ENCODE measurements around the gene ANKRD23.
A peak's percentile ranks its signal among the peaks of the same experiment; 100 is the strongest.
"Not testable (repeated sequence)": the region's sequence is repeated elsewhere in the genome, so short reads cannot be mapped to it uniquely, and the experiment has no call there.

Gene ANKRD23

DNA sequence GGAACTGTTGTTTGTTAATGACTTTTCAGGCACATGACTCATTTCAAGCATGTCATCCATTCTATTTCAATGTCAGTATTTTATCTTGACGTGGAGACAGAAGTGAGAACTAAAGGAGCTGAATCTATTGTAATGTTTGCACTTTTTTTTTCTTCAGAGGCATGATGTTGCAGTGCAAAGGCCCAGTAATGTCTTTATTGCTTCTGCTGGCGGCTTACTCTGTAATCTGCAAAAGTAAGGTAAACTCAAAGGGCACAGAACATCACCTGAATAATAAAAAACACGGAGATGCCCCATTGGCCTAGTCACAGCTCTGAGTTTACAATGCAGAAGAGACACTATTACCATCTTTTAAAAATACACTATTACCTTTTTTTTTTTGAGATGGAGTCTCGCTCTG, 30.2 kb downstream of the ANKRD23 start:
- no peak for DNase-seq

DNA sequence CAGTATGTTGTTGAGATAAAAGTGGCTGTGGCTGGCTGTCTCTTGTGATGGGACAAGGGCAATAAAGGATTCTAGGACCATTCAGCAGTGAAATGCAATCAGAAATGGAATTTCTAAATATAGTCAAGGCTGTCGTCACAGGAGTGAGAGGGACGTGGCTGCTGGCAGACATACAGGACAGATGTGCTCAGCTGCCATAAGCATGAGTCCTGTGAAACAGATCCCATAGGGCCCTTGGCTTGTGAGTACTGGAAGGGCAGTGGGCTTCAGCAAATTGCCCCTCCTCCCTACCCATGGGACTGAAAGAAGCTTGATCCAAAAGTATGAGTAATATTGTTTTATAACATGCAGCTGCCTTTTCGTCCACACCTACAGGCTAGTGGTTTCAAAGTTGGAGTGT, 31.9 kb downstream of the ANKRD23 start:
- no peak for DNase-seq

DNA sequence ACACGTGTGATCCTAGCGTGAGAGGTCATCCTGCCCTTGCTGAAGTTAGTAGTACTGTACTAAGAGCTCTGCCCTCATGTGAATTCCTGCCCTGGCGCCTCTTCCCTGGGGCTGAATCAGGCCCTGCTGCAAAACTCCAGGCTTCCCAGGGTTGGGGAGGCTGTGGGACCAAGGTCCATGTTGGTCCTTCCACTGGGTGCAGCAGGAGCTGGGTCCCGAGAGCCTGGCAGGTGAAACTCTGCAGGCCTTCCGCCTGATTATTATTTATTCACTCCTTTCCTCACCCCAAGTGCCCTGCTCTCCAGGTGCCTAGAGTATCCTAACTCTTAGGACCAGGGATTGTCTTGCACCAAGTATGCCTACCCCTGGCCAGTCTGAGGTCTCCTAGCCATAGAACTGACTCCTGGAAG, 33.0 kb downstream of the ANKRD23 start:
- DNase-seq: no peak

DNA sequence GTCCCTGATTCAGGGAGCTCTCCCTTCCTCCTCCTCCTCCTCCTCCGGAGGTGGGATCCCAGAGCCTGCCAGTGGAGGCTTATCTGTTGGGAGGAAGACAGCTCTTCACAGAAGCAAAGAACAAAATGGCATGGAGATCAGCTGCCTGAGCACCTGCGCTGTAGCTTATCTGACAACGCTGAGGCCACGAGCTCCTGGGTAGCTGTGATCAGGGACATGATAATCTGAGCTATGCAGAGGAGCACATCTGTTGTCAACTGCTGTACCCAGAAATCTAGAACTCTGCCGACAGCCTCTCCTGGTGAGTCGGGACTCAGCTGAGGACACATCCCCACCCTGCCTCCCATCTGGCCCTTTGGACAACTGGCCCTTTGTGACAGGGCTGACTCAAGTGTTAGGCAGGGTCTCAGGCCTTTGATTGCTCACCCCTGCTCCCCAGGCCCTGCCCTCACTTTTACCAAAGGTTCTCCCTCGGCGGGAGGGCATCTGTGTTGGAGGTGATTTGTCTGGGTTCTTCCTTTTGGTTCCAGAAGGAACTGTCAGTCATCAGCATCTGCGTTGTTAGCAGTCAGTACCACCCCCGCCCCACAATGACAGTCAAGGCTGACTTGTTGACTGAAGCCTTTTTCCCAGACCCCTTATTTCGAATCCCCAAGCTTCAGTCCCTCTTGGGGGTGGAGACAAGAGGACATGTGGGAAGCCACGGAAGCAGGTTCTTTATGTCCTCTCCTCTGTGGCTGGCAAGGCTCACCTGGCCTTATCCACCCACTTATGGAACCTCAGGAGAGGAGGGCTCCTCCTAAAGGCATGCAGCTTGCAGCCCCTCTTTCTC, 33.7 kb downstream of the ANKRD23 start:
- DNase-seq: no peak

DNA sequence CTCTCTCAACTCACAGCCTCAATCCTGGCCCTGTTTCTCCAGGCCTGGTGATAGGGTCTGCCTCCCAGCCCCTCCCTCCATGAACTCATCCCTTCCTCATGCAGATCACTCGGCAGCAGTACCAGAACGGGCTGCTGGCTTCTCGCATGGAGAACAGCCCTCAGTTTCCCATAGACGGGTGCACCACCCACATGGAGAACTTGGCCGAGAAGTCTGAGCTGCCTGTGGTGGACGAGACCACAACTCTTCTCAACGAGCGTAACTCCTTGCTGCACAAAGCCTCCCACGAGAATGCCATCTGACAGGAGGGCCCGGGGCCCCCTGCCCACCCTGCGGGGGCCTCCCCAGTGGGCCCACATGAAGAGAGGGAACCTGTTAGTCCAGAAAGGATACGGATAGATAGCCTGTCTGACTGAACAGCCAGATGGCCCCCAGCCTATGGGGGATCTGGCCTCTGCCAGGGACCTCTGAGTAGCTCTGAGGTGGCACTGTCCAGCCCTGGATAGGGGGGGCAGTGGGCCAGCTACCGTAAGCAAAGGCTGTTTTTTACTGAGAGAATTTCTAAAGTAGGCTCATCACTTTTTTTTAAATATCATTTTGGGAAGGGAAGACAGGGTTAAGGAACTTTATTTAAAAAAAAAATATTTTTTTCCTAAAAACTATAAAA, 34.5 kb downstream of the ANKRD23 start:
- DNase-seq: no peak

DNA sequence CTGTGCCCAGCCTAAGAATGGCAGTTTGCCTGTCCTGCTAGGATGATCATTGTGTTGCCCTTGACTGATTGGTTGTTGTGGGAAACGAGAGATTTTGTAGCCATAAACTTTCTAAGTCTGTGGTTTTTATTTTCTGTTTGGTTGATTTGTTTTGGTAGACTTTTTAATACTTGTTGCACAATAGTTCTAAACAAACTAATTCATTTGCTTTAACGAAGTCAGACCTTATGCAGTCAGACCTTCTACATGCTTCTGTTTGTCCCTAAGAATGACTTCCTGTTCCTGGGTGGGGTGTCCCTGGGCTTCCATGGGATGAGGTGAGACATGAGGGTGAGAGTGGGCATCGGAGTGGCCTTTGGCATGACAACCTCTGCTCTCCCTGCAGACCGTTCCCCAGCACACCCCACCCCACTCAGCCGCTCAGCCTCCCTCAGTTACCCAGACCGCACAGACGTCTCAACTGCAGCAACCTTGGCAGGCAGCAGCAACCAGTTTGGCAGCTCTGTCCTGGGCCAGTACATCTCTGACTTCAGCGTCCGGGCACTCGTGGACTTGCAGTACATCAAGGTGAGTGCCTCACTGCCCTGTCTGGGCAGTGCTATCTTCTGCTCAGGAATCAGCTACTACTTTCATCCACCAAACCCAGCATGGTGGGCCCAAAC, 35.5 kb downstream of the ANKRD23 start:
- DNase-seq: no peak

DNA sequence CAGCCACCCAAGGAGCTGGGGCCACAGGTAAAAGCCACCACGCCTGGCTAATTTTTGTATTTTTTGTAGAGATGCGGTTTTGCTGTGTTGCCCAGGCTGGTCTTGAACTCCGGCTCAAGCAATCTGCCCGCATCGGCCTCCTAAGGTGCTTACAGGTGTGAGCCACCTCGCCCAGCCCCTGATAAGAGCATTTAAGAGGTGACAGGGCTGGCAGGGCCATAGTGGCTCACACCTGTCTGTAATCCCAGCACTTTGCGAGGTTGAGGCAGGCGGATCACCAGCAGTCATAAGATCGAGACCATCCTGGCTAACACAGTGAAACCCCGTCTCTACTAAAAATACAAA, 36.7 kb downstream of the ANKRD23 start:
- no peak for DNase-seq

DNA sequence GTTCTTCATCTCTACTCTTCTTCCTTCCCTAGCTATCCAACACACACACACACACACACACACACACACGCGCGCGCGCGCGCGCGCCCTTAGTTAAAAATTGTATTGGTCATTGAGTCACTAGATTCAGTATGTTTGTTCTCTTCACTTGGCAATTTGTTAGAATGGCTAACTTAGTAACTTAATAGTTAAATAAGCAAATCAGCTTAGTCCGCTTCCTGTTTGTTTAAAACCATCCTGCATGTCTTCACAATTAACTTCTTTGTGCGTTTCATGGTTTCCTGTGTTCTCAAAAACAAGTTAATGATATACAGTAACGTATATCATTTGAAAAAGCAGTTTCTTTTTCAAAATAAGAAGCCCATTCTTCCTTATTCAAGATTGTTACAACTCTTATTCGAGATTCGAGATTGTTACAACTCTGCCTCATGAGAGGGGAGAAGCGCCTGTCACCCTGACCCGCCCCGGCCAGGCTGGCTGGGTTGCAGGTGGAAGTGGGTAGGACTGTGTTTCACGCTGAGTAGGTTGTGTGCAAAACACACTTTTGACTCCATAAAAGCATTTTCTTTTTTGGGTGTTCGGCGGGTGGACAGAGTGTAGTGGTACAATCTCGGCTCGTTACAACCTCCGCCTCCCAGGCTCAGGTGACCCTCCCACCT, 37.2 kb downstream of the ANKRD23 start:
- DNase-seq: no peak

DNA sequence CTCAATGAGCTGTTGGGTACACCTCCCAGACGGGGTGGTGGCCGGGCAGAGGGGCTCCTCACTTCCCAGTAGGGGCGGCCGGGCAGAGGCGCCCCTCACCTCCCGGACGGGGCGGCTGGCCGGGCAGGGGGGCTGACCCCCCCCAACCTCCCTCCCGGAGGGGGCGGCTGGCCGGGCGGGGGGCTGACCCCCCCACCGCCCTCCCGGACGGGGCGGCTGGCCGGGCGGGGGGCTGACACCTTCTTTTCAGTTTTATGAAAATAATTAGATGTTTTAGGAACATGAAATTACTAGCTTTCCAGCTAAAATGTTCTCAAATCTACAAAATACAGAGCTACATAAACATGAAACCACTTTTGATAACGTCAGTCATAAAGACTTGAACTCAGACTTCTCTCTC, 37.9 kb downstream of the ANKRD23 start:
- not testable (repeated sequence) for DNase-seq

DNA sequence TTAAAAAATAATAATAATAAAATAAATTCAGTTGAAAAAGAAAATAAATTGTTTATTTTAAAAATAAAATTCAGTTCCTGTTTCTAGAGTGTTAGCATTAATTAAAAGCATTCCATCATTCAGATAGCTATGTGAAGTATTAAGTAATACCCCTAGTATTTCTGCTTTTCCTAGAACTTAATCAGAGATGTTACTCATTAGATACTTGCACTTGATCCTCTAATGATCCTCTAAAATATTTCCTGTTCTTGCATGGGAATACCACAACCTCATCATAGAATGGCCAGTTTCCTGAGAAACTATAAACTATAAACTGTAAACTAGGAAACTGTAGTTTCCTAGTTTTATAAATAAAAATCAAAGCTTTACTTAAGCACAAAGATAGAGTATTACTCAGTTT, 38.8 kb downstream of the ANKRD23 start:
- DNase-seq: no peak

DNA sequence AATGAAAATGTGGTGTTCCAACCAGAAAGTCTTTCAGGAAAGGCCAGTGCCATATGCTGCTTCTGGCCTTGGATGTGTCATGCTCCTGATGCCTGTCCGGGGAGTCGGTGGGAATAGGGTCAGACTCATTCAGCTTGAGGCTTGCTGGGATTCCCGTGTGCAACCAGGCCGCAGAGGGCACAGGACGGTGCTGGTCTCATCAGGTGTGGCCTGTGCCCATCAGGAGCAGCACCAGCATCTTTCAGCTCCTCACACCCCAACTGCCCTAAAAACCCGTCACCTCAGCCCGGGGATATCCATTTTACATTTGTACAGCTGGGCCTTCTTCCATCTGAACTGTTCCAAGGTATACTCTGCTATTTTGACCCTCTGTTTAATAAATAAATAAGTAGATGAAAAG, 41.1 kb downstream of the ANKRD23 start:
- no peak for DNase-seq

DNA sequence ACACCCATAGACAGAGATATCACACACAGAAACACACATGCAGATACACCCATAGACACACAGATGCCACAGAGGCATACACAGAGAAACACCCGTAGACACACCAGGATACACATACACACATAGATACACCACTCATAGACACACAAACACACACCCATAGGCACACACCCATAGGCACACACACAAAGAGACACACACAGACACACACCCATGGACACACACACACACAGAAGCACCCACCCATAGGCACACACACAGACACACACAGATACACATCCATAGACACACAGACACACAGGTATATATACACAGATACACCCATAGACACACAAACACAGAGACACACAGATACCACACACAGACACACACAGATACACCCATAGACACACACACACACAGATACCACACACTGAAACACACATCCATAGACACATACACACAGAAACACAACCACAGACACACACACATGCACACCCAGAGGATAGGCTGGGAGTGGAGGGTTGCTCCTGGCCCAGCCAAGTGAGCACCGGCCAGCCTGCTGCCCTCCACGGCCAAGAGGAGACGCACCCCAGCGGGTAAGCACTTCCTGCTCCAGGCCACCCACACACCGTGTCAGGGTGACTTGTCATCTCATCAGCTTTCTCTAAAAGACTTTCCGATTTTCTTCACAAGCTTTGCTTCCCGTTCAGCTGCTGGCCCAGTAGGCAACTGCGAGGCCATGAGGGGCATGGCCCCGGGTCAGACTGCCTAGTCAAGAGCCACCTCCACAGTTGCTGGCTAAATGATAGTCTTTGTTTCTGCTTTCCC, 41.8 kb downstream of the ANKRD23 start:
- DNase-seq: peak; percentile 42

DNA sequence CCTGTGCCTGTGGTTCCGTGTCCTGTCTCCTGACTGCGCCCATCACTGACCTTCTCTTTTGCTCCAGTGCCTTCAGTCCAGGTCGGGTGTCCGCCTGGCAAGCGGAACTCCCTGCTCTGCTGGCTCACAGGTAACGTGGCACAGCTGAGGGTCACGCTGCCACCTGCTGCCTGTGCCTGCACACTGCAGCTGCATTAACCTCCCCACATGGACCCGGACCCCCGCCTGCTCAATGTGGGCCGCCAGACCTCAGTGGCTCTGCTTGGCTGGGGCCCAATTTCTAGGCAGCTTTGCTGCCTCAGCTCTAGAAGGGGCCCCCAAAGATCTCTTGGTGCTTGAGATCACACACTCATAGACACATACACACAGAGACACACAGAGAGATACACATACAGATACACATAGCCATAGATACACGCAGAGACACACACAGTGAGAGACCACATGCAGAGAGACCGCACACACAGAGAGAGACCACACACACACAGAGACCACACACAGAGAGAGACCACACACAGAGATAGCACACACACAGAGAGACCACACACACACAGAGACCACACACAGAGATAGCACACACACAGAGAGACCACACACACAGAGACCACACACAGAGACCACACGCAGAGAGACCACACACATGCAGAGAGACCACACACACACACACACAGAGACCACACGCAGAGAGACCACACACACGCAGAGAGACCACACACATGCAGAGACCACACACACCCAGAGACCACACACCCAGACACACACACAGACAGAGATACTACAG, 42.6 kb downstream of the ANKRD23 start:
- DNase-seq: peak; percentile 65

DNA sequence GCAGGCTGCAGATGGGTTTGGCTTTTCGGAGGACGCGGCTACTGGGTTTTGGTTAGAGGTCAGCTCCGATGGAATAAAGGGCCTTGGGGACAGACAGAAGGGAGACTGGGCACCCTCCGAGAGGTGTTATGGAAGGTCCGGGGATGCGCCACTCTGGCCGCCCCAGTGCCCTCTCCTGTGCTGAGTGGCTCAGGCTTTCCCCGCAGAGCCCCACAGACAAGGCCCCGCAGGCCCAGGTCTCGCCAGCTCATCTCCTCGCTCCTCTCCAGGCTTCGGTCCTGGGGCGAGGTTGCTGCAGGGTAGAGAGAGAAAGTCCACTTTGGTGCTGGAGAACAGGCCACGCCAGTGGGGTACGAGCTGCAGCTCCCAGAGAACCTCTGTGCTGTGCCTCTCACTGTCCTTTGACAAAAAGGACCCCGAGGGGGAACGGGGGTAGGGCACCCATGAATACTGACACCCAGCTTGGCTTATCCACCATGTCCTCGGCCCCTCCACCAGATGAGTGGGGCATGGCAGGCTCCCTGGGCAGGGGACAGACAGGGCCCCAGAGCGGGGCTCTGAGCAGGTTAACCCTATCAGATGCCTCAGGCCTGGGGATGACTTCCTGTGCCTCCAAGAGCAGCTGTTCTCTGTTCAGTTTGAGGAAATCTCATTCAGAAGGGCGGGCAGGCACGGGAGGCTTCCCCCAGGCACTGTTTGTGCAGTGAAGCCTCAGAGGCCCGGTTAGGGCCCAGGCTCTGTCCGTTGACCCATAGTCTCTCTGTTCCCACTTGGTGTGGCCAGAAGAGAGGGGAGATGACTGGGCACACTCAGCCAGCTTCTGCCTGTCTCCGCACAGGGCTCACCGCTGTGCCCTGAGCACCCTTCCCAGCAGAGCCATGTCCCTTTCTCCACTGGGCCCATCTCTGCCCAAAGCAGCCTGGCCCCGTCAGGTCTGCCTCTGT, 43.5 kb downstream of the ANKRD23 start:
- no peak for DNase-seq

DNA sequence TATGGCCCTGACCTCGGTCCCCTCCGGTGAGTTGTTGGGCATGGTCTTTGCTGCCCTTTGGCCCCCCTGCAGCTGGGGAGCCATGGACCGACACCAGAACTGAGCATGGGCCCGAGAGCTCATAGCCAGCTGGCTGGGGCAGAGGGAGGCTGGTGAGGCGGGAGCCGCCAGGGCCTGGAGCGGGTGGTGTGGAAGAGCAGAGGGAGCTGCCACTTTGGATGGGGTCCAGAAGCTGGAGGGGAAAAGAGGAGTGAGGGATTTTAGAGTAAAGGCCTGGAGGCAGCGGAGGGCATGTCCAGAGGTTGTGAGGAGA, 44.2 kb downstream of the ANKRD23 start:
- DNase-seq: no peak

DNA sequence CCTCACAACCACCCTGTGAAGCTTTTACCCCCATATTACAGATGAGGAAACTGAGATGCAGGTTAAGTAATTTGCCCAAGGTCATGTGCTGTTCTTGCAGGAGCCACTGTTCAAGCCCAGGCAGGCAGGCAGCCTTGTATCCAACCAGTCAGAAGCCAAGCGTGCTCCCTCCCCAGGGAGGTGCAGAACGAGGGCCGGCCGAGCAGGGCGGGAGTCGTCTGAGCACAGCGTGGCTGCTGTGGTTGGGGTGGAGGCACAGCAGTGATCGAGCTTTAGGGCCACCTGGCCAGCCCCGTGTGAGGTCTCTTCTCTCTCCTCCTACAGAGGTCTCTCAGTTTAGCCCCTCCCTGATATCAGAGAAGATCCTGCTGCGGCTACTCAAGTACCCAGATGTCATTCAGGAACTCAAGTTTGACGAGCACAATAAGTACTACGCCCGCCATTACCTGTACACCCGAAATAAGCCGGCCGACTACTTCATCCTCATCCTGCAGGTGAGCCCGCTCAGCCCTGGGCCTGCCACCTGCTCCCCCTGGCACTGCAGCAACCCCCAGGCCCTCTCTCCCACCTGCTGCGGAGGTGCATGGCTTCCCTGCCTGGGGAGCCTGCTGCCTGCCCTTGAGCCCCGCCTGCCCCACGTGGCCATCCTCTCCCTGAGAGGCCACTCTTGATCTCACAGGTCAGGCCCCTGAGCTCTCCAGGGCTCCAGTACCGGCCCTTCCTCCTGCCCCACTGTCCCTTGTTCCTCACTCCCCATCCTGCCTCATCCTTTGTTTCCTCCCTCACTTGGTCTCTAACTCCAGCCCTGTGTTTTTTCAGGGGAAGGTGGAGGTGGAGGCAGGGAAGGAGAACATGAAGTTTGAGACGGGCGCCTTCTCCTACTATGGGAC, 44.8 kb downstream of the ANKRD23 start:
- no peak for DNase-seq

DNA sequence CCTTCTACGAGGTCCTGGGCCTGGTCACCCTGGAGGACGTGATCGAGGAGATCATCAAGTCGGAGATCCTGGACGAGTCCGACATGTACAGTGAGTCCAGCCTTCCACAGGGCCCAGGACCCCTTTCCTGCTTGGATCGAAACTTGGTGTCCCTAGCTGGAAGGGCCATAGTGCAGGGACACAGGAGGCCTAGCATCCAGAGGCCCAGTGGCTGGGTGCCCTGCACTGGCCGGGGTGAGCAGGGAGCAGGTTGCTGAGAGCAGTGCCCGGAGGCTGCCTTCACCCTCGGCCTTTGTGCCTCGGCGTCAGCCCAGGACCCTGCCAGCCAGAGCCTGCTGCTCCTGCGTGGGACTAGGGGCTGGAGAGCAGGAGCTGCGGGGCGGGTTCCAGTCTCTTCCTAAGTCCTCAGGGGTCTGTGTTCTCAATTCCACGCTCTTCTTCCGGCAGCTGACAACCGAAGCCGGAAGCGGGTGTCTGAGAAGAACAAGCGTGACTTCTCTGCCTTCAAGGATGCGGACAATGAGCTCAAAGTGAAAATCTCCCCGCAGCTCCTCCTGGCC, 46.7 kb downstream of the ANKRD23 start:
- no peak for DNase-seq

DNA sequence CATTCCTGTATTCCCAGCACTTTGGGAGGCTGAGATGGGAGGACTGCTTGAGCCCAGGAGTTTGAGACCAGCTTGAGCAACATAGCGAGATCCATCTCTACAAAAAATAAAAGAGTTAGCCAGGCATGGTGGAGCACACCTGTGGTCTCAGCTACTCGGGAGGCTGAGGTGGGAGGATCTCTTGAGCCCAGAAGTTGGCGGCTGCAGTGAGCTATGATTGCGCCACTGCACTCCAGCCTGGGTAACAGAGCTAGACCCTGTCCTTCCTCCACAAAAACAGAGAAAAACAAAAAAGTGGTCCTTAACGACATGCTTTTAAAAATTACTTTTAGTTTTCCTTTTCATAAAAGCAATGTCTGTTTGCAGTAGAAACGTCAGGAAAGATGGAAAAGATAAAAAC, 47.3 kb downstream of the ANKRD23 start:
- DNase-seq: not testable (repeated sequence)

DNA sequence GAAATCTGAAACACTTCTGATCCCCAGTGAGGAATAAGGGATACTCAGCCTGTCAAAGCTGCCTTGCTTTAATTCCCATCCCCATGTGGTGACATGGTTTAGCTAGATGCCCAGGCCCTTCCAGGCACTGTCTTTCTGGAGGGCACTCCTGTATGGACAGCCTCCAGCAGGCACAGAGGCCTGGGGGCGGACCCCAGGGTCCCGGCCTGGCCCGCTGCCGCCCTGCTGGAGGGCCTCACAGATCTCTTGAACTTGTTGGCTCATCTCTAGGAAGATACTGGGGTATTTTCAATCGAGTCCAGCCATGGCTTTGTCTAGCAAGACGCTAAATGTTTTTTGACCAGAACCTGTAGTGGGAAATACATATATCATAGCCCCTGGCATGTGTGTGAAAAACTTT, 48.7 kb downstream of the ANKRD23 start:
- no peak for DNase-seq
